Measurements from ENCODE around the gene DACH1.
A peak's percentile ranks its signal among the peaks of the same experiment; 100 is the strongest.

The DACH1 gene

GRCh38 chr13:71773531-71773930 lies 93.5 kb downstream of the DACH1 start:
- no peaks in the 10 kb centered on the region for H3K9me3 ChIP-seq (ENCODE audit: insufficient read depth, low read depth, low read length)
- H3K4me3 ChIP-seq (ENCODE audit: low read length), result no peak overlapping the region
- no peak overlapping the region for H3K9ac ChIP-seq (ENCODE audit: low read depth, low read length)
- no peaks in the 10 kb centered on the region for H3K36me3 ChIP-seq (ENCODE audit: insufficient read depth, low read length)
- H3K27ac ChIP-seq (ENCODE audit: low read depth, low read length), result no peak overlapping the region
- H3K27me3 ChIP-seq (ENCODE audit: insufficient read depth, low read length), result no peaks in the 10 kb centered on the region
- WGBS, result 96% methylated on average over 3 of the region's 4 CpGs
- no peaks in the 10 kb centered on the region for H3K4me1 ChIP-seq (ENCODE audit: insufficient read depth, low read length)

- no peak overlapping the region for H3K9ac ChIP-seq (ENCODE audit: low read depth, low read length)
- H3K27me3 ChIP-seq (ENCODE audit: insufficient read depth, low read length), result no peaks in the 10 kb centered on the region
- no peak overlapping the region for H3K27ac ChIP-seq (ENCODE audit: low read depth, low read length)
- H3K36me3 ChIP-seq (ENCODE audit: insufficient read depth, low read length), result no peaks in the 10 kb centered on the region
- H3K4me1 ChIP-seq (ENCODE audit: insufficient read depth, low read length), result no peaks in the 10 kb centered on the region
- WGBS, result 84% methylated on average over 1 of the region's 1 CpG
- H3K9me3 ChIP-seq (ENCODE audit: insufficient read depth, low read depth, low read length), result no peaks in the 10 kb centered on the region
- no peak overlapping the region for H3K4me3 ChIP-seq (ENCODE audit: low read length)
Measured at GRCh38 chr13:71772361-71772760, 94.6 kb downstream of the DACH1 start.

GRCh38 chr13:71771144-71771543 lies 95.9 kb downstream of the DACH1 start:
- WGBS, result no CpG with 5 or more reads among the region's 2 CpGs

GRCh38 chr13:71770710-71771109 lies 96.3 kb downstream of the DACH1 start:
- Histone ChIP-seq H3K36me3 (ENCODE audit: insufficient read depth, low read length) (no peaks in the 10 kb centered on the region), H3K27ac (ENCODE audit: low read depth, low read length) (no peak overlapping the region), H3K4me3 (ENCODE audit: low read length) (no peak overlapping the region), H3K27me3 (ENCODE audit: insufficient read depth, low read length) (no peaks in the 10 kb centered on the region), H3K9me3 (ENCODE audit: insufficient read depth, low read depth, low read length) (no peaks in the 10 kb centered on the region), H3K9ac (ENCODE audit: low read depth, low read length) (no peak overlapping the region), H3K4me1 (ENCODE audit: insufficient read depth, low read length) (no peaks in the 10 kb centered on the region)

More at GRCh38 chr13:71771144-71771543, 95.9 kb downstream of the DACH1 start:
- no peak overlapping the region for H3K4me3 ChIP-seq (ENCODE audit: low read length)
- H3K36me3 ChIP-seq (ENCODE audit: insufficient read depth, low read length), result no peaks in the 10 kb centered on the region
- H3K9ac ChIP-seq (ENCODE audit: low read depth, low read length), result no peak overlapping the region
- H3K4me1 ChIP-seq (ENCODE audit: insufficient read depth, low read length), result no peaks in the 10 kb centered on the region
- H3K27ac ChIP-seq (ENCODE audit: low read depth, low read length), result no peak overlapping the region
- H3K9me3 ChIP-seq (ENCODE audit: insufficient read depth, low read depth, low read length), result no peaks in the 10 kb centered on the region
- H3K27me3 ChIP-seq (ENCODE audit: insufficient read depth, low read length), result no peaks in the 10 kb centered on the region

GRCh38 chr13:71768881-71769280 lies 98.1 kb downstream of the DACH1 start:
- Histone ChIP-seq H3K27me3 (ENCODE audit: insufficient read depth, low read length) (no peaks in the 10 kb centered on the region), H3K9me3 (ENCODE audit: insufficient read depth, low read depth, low read length) (no peaks in the 10 kb centered on the region), H3K4me3 (ENCODE audit: low read length) (no peak overlapping the region), H3K4me1 (ENCODE audit: insufficient read depth, low read length) (no peaks in the 10 kb centered on the region), H3K36me3 (ENCODE audit: insufficient read depth, low read length) (no peaks in the 10 kb centered on the region), H3K9ac (ENCODE audit: low read depth, low read length) (no peak overlapping the region), H3K27ac (ENCODE audit: low read depth, low read length) (no peak overlapping the region)

GRCh38 chr13:71759651-71760511 lies 107.1 kb downstream of the DACH1 start:
- Histone ChIP-seq H3K9me3 (ENCODE audit: insufficient read depth, low read depth, low read length) (no peaks in the 10 kb centered on the region), H3K36me3 (ENCODE audit: insufficient read depth, low read length) (no peaks in the 10 kb centered on the region), H3K27ac (ENCODE audit: low read depth, low read length) (peak overlapping the region; percentile 75), H3K9ac (ENCODE audit: low read depth, low read length) (peak overlapping the region; percentile 35), H3K4me3 (ENCODE audit: low read length) (peak overlapping the region; percentile 1; the same call in 1 of the 2 replicates), H3K4me1 (ENCODE audit: insufficient read depth, low read length) (peaks cover 47% of the 10 kb centered on the region), H3K27me3 (ENCODE audit: insufficient read depth, low read length) (no peaks in the 10 kb centered on the region)
- 24% methylated on average over 10 of the region's 10 CpGs for WGBS

- Histone ChIP-seq H3K4me3 (ENCODE audit: low read length) (no peak overlapping the region), H3K9ac (ENCODE audit: low read depth, low read length) (no peak overlapping the region; the same call in 1 of the 2 replicates), H3K27me3 (ENCODE audit: insufficient read depth, low read length) (no peaks in the 10 kb centered on the region), H3K9me3 (ENCODE audit: insufficient read depth, low read depth, low read length) (no peaks in the 10 kb centered on the region), H3K4me1 (ENCODE audit: insufficient read depth, low read length) (peaks cover 47% of the 10 kb centered on the region), H3K36me3 (ENCODE audit: insufficient read depth, low read length) (no peaks in the 10 kb centered on the region), H3K27ac (ENCODE audit: low read depth, low read length) (peak overlapping the region; percentile 54; the same call in 1 of the 2 replicates)
- WGBS, result 18% methylated on average over 2 of the region's 2 CpGs
Measured at GRCh38 chr13:71758828-71759227, 108.2 kb downstream of the DACH1 start.

- no peaks in the 10 kb centered on the region for H3K27me3 ChIP-seq (ENCODE audit: insufficient read depth, low read length)
- H3K36me3 ChIP-seq (ENCODE audit: insufficient read depth, low read length), result no peaks in the 10 kb centered on the region
- no peak overlapping the region for H3K27ac ChIP-seq (ENCODE audit: low read depth, low read length)
- H3K4me1 ChIP-seq (ENCODE audit: insufficient read depth, low read length), result peaks cover 26% of the 10 kb centered on the region
- 95% methylated on average over 7 of the region's 7 CpGs for WGBS
- H3K9ac ChIP-seq (ENCODE audit: low read depth, low read length), result no peak overlapping the region
- no peaks in the 10 kb centered on the region for H3K9me3 ChIP-seq (ENCODE audit: insufficient read depth, low read depth, low read length)
- H3K4me3 ChIP-seq (ENCODE audit: low read length), result no peak overlapping the region
Measured at GRCh38 chr13:71754407-71754974, 112.5 kb downstream of the DACH1 start.

- H3K36me3 ChIP-seq (ENCODE audit: insufficient read depth, low read length), result no peaks in the 10 kb centered on the region
- peaks cover 11% of the 10 kb centered on the region; the same call in 1 of the 2 replicates for H3K4me1 ChIP-seq (ENCODE audit: insufficient read depth, low read length)
- H3K4me3 ChIP-seq (ENCODE audit: low read length), result no peak overlapping the region
- H3K9ac ChIP-seq (ENCODE audit: low read depth, low read length), result no peak overlapping the region
- 89% methylated on average over 4 of the region's 4 CpGs for WGBS
- no peaks in the 10 kb centered on the region for H3K9me3 ChIP-seq (ENCODE audit: insufficient read depth, low read depth, low read length)
- H3K27ac ChIP-seq (ENCODE audit: low read depth, low read length), result no peak overlapping the region
- no peaks in the 10 kb centered on the region for H3K27me3 ChIP-seq (ENCODE audit: insufficient read depth, low read length)
Measured at GRCh38 chr13:71752775-71753513, 114.1 kb downstream of the DACH1 start.

- H3K36me3 ChIP-seq (ENCODE audit: insufficient read depth, low read length), result no peaks in the 10 kb centered on the region
- H3K4me1 ChIP-seq (ENCODE audit: insufficient read depth, low read length), result peaks cover 9% of the 10 kb centered on the region; the same call in 1 of the 2 replicates
- H3K9ac ChIP-seq (ENCODE audit: low read depth, low read length), result no peak overlapping the region
- no peak overlapping the region for H3K4me3 ChIP-seq (ENCODE audit: low read length)
- 95% methylated on average over 1 of the region's 1 CpG for WGBS
- no peak overlapping the region for H3K27ac ChIP-seq (ENCODE audit: low read depth, low read length)
- no peaks in the 10 kb centered on the region for H3K27me3 ChIP-seq (ENCODE audit: insufficient read depth, low read length)
- H3K9me3 ChIP-seq (ENCODE audit: insufficient read depth, low read depth, low read length), result no peaks in the 10 kb centered on the region
Measured at GRCh38 chr13:71751073-71751472, 115.9 kb downstream of the DACH1 start.

- Histone ChIP-seq H3K4me1 (ENCODE audit: insufficient read depth, low read length) (peaks cover 33% of the 10 kb centered on the region), H3K9ac (ENCODE audit: low read depth, low read length) (no peak overlapping the region), H3K9me3 (ENCODE audit: insufficient read depth, low read depth, low read length) (peaks cover 2% of the 10 kb centered on the region; the same call in 1 of the 2 replicates), H3K4me3 (ENCODE audit: low read length) (no peak overlapping the region), H3K36me3 (ENCODE audit: insufficient read depth, low read length) (no peaks in the 10 kb centered on the region; the same call in 1 of the 2 replicates), H3K27ac (ENCODE audit: low read depth, low read length) (no peak overlapping the region), H3K27me3 (ENCODE audit: insufficient read depth, low read length) (no peaks in the 10 kb centered on the region)
- no CpG with 5 or more reads among the region's 1 CpG for WGBS
Measured at GRCh38 chr13:71730267-71730666, 136.7 kb downstream of the DACH1 start.
